GM23338 (cell line): ENCODE data around the gene AGXT2. TPM values are rescaled to one million over a fixed set of nuclear protein-coding genes. Genes with fewer than 3 reads are reported as not detected.

Experiments used
- ATAC-seq: fragments of 200-7000 bp; cut with Tn5 transposase; 3 replicates; pipeline ENCODE4 v1.9.1; 2020
- DNase-seq: peaks from one replicate; pipeline ENCODE4 v3.0.0-alpha.2; 2015; ENCODE audit warnings: low spot score
- H2AFZ ChIP-seq: fragments of 200-600 bp; sonication (generic); 2 replicates; pipeline ENCODE4 v1.8.0; 2016; ENCODE audit warnings: antibody characterized with exemption, mild to moderate bottlenecking, moderate library complexity
- H3F3A ChIP-seq: fragments of 200-600 bp; sonication (generic); replicated peaks from 2 replicates; pipeline ENCODE4 v1.8.0; 2017; ENCODE audit warnings: antibody characterized with exemption, mixed run types, low read depth
- H3K27ac ChIP-seq: fragments of 200-600 bp; sonication (generic); 2 replicates; pipeline ENCODE4 v1.6.1; 2016; ENCODE audit warnings: low read depth
- H3K27me3 ChIP-seq: fragments of 200-600 bp; sonication (generic); 2 replicates; pipeline ENCODE4 v1.8.0; 2016; ENCODE audit warnings: mild to moderate bottlenecking, mixed run types, moderate library complexity; ENCODE audit not compliant: insufficient read depth
- H3K36me3 ChIP-seq: fragments of 200-600 bp; sonication (generic); 2 replicates; pipeline ENCODE4 v1.8.0; 2016; ENCODE audit warnings: mild to moderate bottlenecking; ENCODE audit not compliant: insufficient read depth
- H3K4me1 ChIP-seq: fragments of 200-600 bp; sonication (generic); 2 replicates; pipeline ENCODE4 v1.8.0; 2016; ENCODE audit warnings: mild to moderate bottlenecking, moderate library complexity; ENCODE audit not compliant: insufficient read depth
- H3K4me2 ChIP-seq: fragments of 200-600 bp; sonication (generic); 2 replicates; pipeline ENCODE4 v1.7.1; 2017; ENCODE audit warnings: mixed run types
- H3K4me3 ChIP-seq: fragments of 200-600 bp; sonication (generic); 2 replicates; pipeline ENCODE4 v1.6.1; 2016; ENCODE audit warnings: mixed run types
- H3K79me2 ChIP-seq: fragments of 200-600 bp; sonication (generic); replicated peaks from 2 replicates; pipeline ENCODE4 v1.8.0; 2017; ENCODE audit warnings: mild to moderate bottlenecking; ENCODE audit not compliant: insufficient read depth
- H3K9me2 ChIP-seq: fragments of 200-600 bp; sonication (generic); 2 replicates; pipeline ENCODE4 v1.8.0; 2017; ENCODE audit not compliant: insufficient read depth
- H4K20me1 ChIP-seq: fragments of 200-600 bp; sonication (generic); replicated peaks from 2 replicates; pipeline ENCODE4 v1.8.0; 2017; ENCODE audit warnings: mild to moderate bottlenecking; ENCODE audit not compliant: insufficient read depth
- H3K27ac Mint-ChIP-seq: 2 replicates; pipeline ENCODE4 v1.8.0; 2020; ENCODE audit warnings: inconsistent platforms, mild to moderate bottlenecking, moderate library complexity, mixed read lengths
- H3K27me3 Mint-ChIP-seq: 3 replicates; pipeline ENCODE4 v1.8.0; 2022; ENCODE audit warnings: low read depth, mild to moderate bottlenecking, moderate library complexity, mixed read lengths, inconsistent platforms; ENCODE audit not compliant: insufficient read depth, poor library complexity
- H3K36me3 Mint-ChIP-seq: 3 replicates; pipeline ENCODE4 v1.8.0; 2021; ENCODE audit warnings: low read depth, mild to moderate bottlenecking, inconsistent platforms, moderate library complexity, mixed read lengths
- H3K4me1 Mint-ChIP-seq: 3 replicates; pipeline ENCODE4 v1.8.0; 2020; ENCODE audit warnings: mild to moderate bottlenecking, inconsistent platforms, mixed read lengths
- H3K4me3 Mint-ChIP-seq: 3 replicates; pipeline ENCODE4 v1.8.0; 2021; ENCODE audit warnings: moderate library complexity, mild to moderate bottlenecking, inconsistent platforms, mixed read lengths
- H3K9me3 Mint-ChIP-seq: 3 replicates; pipeline ENCODE4 v1.8.0; 2020; ENCODE audit warnings: moderate library complexity, mild to moderate bottlenecking, inconsistent platforms, mixed read lengths
- CREB1 ChIP-seq: fragments of 250-450 bp; sonication (Bioruptor Pico); IDR thresholded peaks from 2 replicates; pipeline ENCODE4 v1.5.0; 2020; ENCODE audit warnings: low read depth, mild to moderate bottlenecking, moderate library complexity
- EZH2 ChIP-seq: fragments of 200-600 bp; sonication (generic); IDR thresholded peaks from one replicate; pipeline ENCODE4 v1.8.0; 2017; ENCODE audit warnings: antibody characterized with exemption, mild to moderate bottlenecking, low read depth; ENCODE audit not compliant: unreplicated experiment
- EZH2phosphoT487 ChIP-seq: fragments of 200-600 bp; sonication (generic); IDR thresholded peaks from one replicate; pipeline ENCODE4 v1.8.1; 2018; ENCODE audit warnings: antibody characterized with exemption; ENCODE audit not compliant: unreplicated experiment
- JUNB ChIP-seq: IDR thresholded peaks from one replicate; pipeline ENCODE4 v1.6.1; 2016; ENCODE audit warnings: antibody characterized with exemption; ENCODE audit not compliant: unreplicated experiment
- NANOG ChIP-seq: IDR thresholded peaks from 2 replicates; pipeline ENCODE4 v1.6.1; 2016; ENCODE audit warnings: antibody characterized with exemption, borderline replicate concordance
- POLR2AphosphoS5 ChIP-seq: IDR thresholded peaks from 2 replicates; pipeline ENCODE4 v1.6.1; 2016; ENCODE audit warnings: antibody characterized with exemption, low read depth
- STAT1 ChIP-seq: IDR thresholded peaks from one replicate; pipeline ENCODE4 v1.6.1; 2016; ENCODE audit warnings: antibody characterized with exemption; ENCODE audit not compliant: unreplicated experiment
- ZNF114 ChIP-seq: fragments of 250-450 bp; sonication (Bioruptor Pico); IDR thresholded peaks from 2 replicates; pipeline ENCODE4 v1.5.0; 2020; ENCODE audit warnings: mild to moderate bottlenecking, moderate library complexity
- ZNF331 ChIP-seq: fragments of 250-450 bp; sonication (Bioruptor Pico); IDR thresholded peaks from 2 replicates; pipeline ENCODE4 v1.5.0; 2020; ENCODE audit warnings: low read depth, mild to moderate bottlenecking, moderate library complexity
- polyA plus RNA-seq: library from polyadenylated mRNA; unstranded; fragments of >200 nt; fragmentation: Nextera tagmentation; extraction: Ambion mirVana; gene quantifications from 2 replicates; pipeline ENCODE4 v1.2.1, GENCODE V29; 2016
- total RNA-seq: library from RNA; depleted of rRNA; stranded (reverse); fragments of >200 nt; shearing (Covaris generic); gene quantifications from 2 replicates; pipeline ENCODE4 v1.2.3, GENCODE V29; 2014
- TF ChIP-seq, protein P1 (sequence below): IDR thresholded peaks from one replicate; pipeline ENCODE4 v1.6.1; 2018; ENCODE audit warnings: antibody characterized with exemption; ENCODE audit not compliant: unreplicated experiment
- TF ChIP-seq, protein P2 (sequence below), 2 experiments: fragments of 200-600 bp in 1 of 2; sonication (generic) in 1 of 2; conservative IDR thresholded peaks; 2 replicates each; pipeline versions ENCODE4 v1.5.1 to v1.6.1; 2016 to 2017; ENCODE audit warnings: antibody characterized with exemption in 2 of 2, low read depth in 2 of 2, mild to moderate bottlenecking in 2 of 2, moderate library complexity in 1 of 2
- TF ChIP-seq, protein P3 (sequence below): IDR thresholded peaks from 2 replicates; pipeline ENCODE4 v1.6.1; 2016; ENCODE audit warnings: antibody characterized with exemption
- TF ChIP-seq, protein P4 (sequence below): fragments of 250-450 bp; sonication (Bioruptor Pico); IDR thresholded peaks from 2 replicates; pipeline ENCODE4 v1.5.0; 2020; ENCODE audit warnings: mild to moderate bottlenecking, moderate library complexity

The AGXT2 gene
- total and polyA plus RNA-seq, 2 experiments from 2014 or later, result not detected

DNA sequence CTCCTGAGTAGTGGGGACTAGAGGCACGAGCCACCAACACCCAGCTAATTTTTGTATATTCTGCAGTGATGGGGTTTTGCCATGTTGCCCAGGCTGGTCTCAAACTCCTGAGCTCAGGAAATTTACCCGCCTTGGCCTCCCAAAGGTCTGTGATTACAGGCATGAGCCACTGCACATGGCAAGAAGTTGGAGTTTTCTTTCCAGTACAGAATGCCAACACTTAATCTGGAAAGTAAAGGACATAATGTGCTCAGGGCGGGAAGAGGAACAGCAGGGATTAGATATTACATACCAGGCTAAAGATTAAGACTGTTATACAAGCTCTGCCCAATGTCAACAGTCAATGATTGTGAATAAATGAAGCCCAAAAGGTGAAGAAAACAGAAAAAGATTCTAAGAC, 47.2 kb upstream of the AGXT2 start (continued):
- TF ChIP-seq JUNB, result no peak
- no peak for TF ChIP-seq STAT1
- TF ChIP-seq POLR2AphosphoS5, result no peak
- no peak for TF ChIP-seq EZH2

DNA sequence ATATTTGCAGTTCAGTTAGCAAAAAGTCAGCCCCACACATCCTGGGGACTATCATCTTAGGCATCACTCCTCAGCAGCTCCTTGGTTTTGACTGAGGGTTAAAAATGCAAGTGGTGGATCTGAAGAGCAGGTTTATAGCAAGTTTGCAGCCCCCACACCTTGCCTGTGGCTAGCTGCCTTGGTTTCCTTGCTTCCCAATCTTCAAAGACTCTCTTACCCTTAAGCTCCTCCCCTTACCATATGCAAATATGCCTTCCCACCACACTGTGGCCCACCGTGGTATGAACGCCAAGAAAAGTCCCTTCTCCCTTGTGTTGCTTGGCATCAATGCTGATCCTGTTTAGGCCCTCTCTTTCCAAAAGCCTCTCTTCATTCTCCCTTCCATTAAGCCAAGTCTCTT, 45.0 kb upstream of the AGXT2 start:
- Mint-ChIP-seq H3K9me3 (no peaks in the 10 kb centered on the region; the same call in 2 of the 3 replicates), H3K4me3 (no peak overlapping the region), H3K27me3 (peaks cover 3% of the 10 kb centered on the region), H3K4me1 (peaks cover 8% of the 10 kb centered on the region), H3K36me3 (no peaks in the 10 kb centered on the region), H3K27ac (no peak overlapping the region)
- DNase-seq (no peak), ATAC-seq (no peak)
- no peak overlapping the region for H3K27ac ChIP-seq
- H3K4me2 ChIP-seq, result no peak overlapping the region
- no peaks in the 10 kb centered on the region for H4K20me1 ChIP-seq
- no peaks in the 10 kb centered on the region for H3K79me2 ChIP-seq
- H3K9me2 ChIP-seq, result peaks cover 9% of the 10 kb centered on the region; the same call in 1 of the 2 replicates
- TF ChIP-seq, protein P1, sequence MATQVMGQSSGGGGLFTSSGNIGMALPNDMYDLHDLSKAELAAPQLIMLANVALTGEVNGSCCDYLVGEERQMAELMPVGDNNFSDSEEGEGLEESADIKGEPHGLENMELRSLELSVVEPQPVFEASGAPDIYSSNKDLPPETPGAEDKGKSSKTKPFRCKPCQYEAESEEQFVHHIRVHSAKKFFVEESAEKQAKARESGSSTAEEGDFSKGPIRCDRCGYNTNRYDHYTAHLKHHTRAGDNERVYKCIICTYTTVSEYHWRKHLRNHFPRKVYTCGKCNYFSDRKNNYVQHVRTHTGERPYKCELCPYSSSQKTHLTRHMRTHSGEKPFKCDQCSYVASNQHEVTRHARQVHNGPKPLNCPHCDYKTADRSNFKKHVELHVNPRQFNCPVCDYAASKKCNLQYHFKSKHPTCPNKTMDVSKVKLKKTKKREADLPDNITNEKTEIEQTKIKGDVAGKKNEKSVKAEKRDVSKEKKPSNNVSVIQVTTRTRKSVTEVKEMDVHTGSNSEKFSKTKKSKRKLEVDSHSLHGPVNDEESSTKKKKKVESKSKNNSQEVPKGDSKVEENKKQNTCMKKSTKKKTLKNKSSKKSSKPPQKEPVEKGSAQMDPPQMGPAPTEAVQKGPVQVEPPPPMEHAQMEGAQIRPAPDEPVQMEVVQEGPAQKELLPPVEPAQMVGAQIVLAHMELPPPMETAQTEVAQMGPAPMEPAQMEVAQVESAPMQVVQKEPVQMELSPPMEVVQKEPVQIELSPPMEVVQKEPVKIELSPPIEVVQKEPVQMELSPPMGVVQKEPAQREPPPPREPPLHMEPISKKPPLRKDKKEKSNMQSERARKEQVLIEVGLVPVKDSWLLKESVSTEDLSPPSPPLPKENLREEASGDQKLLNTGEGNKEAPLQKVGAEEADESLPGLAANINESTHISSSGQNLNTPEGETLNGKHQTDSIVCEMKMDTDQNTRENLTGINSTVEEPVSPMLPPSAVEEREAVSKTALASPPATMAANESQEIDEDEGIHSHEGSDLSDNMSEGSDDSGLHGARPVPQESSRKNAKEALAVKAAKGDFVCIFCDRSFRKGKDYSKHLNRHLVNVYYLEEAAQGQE, result no peak
- TF ChIP-seq ZNF331 (no peak), JUNB (no peak), CREB1 (CRISPR knock-in tag) (no peak), ZNF114 (no peak), STAT1 (no peak), EZH2phosphoT487 (no peak), POLR2AphosphoS5 (no peak), NANOG (no peak), EZH2 (no peak)
- TF ChIP-seq, protein P2, sequence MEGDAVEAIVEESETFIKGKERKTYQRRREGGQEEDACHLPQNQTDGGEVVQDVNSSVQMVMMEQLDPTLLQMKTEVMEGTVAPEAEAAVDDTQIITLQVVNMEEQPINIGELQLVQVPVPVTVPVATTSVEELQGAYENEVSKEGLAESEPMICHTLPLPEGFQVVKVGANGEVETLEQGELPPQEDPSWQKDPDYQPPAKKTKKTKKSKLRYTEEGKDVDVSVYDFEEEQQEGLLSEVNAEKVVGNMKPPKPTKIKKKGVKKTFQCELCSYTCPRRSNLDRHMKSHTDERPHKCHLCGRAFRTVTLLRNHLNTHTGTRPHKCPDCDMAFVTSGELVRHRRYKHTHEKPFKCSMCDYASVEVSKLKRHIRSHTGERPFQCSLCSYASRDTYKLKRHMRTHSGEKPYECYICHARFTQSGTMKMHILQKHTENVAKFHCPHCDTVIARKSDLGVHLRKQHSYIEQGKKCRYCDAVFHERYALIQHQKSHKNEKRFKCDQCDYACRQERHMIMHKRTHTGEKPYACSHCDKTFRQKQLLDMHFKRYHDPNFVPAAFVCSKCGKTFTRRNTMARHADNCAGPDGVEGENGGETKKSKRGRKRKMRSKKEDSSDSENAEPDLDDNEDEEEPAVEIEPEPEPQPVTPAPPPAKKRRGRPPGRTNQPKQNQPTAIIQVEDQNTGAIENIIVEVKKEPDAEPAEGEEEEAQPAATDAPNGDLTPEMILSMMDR (conservative IDR thresholded peaks at IDR 0.05; ENCODE audit: low read depth in 2 of 2), result no peak
- TF ChIP-seq, protein P3, sequence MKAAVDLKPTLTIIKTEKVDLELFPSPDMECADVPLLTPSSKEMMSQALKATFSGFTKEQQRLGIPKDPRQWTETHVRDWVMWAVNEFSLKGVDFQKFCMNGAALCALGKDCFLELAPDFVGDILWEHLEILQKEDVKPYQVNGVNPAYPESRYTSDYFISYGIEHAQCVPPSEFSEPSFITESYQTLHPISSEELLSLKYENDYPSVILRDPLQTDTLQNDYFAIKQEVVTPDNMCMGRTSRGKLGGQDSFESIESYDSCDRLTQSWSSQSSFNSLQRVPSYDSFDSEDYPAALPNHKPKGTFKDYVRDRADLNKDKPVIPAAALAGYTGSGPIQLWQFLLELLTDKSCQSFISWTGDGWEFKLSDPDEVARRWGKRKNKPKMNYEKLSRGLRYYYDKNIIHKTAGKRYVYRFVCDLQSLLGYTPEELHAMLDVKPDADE, result no peak
- TF ChIP-seq, protein P4, sequence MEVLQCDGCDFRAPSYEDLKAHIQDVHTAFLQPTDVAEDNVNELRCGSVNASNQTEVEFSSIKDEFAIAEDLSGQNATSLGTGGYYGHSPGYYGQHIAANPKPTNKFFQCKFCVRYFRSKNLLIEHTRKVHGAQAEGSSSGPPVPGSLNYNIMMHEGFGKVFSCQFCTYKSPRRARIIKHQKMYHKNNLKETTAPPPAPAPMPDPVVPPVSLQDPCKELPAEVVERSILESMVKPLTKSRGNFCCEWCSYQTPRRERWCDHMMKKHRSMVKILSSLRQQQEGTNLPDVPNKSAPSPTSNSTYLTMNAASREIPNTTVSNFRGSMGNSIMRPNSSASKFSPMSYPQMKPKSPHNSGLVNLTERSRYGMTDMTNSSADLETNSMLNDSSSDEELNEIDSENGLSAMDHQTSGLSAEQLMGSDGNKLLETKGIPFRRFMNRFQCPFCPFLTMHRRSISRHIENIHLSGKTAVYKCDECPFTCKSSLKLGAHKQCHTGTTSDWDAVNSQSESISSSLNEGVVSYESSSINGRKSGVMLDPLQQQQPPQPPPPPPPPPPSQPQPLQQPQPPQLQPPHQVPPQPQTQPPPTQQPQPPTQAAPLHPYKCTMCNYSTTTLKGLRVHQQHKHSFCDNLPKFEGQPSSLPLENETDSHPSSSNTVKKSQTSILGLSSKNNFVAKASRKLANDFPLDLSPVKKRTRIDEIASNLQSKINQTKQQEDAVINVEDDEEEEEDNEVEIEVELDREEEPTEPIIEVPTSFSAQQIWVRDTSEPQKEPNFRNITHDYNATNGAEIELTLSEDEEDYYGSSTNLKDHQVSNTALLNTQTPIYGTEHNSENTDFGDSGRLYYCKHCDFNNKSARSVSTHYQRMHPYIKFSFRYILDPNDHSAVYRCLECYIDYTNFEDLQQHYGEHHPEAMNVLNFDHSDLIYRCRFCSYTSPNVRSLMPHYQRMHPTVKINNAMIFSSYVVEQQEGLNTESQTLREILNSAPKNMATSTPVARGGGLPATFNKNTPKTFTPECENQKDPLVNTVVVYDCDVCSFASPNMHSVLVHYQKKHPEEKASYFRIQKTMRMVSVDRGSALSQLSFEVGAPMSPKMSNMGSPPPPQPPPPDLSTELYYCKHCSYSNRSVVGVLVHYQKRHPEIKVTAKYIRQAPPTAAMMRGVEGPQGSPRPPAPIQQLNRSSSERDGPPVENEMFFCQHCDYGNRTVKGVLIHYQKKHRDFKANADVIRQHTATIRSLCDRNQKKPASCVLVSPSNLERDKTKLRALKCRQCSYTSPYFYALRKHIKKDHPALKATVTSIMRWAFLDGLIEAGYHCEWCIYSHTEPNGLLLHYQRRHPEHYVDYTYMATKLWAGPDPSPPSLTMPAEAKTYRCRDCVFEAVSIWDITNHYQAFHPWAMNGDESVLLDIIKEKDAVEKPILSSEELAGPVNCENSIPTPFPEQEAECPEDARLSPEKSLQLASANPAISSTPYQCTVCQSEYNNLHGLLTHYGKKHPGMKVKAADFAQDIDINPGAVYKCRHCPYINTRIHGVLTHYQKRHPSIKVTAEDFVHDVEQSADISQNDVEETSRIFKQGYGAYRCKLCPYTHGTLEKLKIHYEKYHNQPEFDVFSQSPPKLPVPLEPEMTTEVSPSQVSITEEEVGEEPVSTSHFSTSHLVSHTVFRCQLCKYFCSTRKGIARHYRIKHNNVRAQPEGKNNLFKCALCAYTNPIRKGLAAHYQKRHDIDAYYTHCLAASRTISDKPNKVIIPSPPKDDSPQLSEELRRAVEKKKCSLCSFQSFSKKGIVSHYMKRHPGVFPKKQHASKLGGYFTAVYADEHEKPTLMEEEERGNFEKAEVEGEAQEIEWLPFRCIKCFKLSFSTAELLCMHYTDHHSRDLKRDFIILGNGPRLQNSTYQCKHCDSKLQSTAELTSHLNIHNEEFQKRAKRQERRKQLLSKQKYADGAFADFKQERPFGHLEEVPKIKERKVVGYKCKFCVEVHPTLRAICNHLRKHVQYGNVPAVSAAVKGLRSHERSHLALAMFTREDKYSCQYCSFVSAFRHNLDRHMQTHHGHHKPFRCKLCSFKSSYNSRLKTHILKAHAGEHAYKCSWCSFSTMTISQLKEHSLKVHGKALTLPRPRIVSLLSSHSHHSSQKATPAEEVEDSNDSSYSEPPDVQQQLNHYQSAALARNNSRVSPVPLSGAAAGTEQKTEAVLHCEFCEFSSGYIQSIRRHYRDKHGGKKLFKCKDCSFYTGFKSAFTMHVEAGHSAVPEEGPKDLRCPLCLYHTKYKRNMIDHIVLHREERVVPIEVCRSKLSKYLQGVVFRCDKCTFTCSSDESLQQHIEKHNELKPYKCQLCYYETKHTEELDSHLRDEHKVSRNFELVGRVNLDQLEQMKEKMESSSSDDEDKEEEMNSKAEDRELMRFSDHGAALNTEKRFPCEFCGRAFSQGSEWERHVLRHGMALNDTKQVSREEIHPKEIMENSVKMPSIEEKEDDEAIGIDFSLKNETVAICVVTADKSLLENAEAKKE (CRISPR knock-in tag), result no peak
- H3K36me3 ChIP-seq, result no peaks in the 10 kb centered on the region
- H3K4me3 ChIP-seq, result no peak overlapping the region
- H3F3A ChIP-seq, result no peaks in the 10 kb centered on the region
- no peaks in the 10 kb centered on the region for H3K27me3 ChIP-seq
- H2AFZ ChIP-seq, result no peak overlapping the region
- H3K4me1 ChIP-seq, result peaks cover 11% of the 10 kb centered on the region; the same call in 1 of the 2 replicates
